ENCODE data around the gene AKAP13.

GRCh38 chr15:85581495-85581894 is 201.1 kb downstream of the AKAP13 start:
- TF ChIP-seq POLR2A (IDR thresholded peaks at IDR 0.05), result peak in 1 of 4 donors; percentile 14
- no peak for TF ChIP-seq CTCF (IDR thresholded peaks at IDR 0.05)

All from esophagus squamous epithelium (tissue), 4 donors.